Fibroblast of mammary gland (primary cell): ENCODE measurements around the gene SLC6A7.

Experiments
- DNase-seq: peaks from one replicate; pipeline ENCODE4 v3.0.0-alpha.2; 2010; ENCODE audit warnings: low read depth
- H3K4me3 ChIP-seq: 2 replicates; pipeline ENCODE4 v1.5.1; 2011; ENCODE audit warnings: low read depth, mild to moderate bottlenecking, low read length, moderate library complexity; ENCODE audit not compliant: control insufficient read depth
- CTCF ChIP-seq: conservative IDR thresholded peaks from 2 replicates; pipeline ENCODE4 v1.5.1; 2011; ENCODE audit warnings: low read depth, low read length, inconsistent platforms; ENCODE audit not compliant: control insufficient read depth, insufficient read depth

The SLC6A7 gene

DNA sequence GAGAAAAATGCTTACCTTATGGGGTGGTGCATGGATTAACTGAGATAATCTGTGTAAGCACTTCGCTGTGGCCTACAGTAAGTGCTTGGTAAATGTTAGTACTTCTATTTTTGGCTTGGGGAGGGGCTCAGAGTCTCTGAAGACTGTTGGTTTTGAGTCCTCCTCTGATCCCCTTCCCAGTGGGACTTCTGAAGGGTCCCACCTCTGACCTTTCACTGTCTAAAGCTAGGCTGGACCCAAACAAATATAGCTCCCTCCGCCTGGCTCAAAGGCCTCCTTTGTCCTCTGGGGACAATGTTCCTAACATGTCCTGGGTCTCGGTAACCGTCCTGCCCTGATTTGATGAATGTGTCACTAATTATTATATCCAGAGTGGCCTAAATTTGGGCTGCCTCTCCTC is 64.9 kb downstream of the SLC6A7 start:
- no peak for DNase-seq
- no peak overlapping the region for H3K4me3 ChIP-seq
- TF ChIP-seq CTCF, result no peak

DNA sequence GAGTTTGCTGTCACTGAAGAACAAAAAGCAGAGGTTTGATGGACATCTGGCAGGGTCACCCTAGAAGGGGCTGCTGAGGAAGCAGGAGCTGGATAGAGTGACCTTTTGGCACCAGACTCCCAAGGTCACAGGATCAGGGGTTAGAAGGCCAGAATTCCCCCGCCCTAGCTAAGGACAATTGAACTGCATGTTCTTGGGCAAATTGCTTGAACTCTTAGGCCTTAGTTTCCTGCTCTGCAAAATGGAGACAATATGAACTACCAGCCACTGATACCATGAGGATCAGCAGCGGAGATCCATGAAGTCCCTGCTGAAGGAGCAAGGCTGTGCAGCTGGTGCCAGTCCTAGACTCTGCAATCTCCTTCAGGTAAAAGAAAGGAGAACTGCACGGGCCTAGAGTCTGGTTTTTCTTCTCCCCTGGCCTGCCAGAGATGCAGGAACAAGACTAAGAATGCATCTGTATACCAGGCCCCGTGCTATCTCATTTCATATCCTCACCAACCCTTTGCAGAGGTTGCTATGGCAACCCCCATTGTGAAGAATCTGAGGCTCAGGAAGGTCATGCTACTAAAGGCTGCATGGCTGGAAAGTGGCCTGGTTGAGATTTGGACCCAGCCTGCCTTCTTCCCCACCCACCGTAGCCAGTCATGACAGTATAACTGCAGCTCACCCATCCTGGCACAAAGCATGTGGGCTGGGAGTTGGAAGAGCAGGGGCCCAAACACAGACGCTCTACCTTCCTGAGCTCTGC is 66.0 kb downstream of the SLC6A7 start:
- DNase-seq, result no peak
- no peak for TF ChIP-seq CTCF
- no peak overlapping the region for H3K4me3 ChIP-seq

DNA sequence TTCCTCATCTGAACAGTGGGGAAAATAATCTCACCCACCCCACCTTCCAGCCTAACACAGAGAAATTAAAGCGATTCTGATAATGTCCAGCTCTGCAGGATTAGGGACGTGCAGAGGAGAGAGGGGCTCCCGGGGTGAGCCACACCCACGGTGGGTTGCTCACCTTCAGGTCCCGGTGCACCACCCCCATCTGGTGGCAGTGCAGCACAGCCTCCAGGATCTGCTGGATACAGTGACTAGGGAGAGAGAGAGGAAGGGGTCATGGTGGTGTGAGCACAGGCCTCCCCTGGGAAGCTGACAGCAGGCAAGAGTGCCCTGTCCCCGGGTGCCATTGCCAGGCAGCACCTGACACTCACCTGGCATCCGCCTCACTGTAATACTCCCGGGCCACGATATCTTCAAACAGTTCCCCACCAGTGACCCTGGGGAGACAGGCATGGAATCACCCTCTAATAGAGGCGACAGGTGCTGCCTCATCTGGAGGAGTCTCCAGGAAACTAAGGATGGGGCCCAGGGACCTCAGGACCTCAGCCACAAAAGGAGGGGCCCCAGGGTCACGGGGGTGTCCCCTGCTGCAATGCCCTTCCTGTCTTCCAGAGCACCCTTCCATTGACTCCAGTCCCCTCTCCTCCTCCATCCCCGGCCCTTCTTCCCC is 66.7 kb downstream of the SLC6A7 start:
- H3K4me3 ChIP-seq, result no peak overlapping the region
- no peak for TF ChIP-seq CTCF
- no peak for DNase-seq

DNA sequence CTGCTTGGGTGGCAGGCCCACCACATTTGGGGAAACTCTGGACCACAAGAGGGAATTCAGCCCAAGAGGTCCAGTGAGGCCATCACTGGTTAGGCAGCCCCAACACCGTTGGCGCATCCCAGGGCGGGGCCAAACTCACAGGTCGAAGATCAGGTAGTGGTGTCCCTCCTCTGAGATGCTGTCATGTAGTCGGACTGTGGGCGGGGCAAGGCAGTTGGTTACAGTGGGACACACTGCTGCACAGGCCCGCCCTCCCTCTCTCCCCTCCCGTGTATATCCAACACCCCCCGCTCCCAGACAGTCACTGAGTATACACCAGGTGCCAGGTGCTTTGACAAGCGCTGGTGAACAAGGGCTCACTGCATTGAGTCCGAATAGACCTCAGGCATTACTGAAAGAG is 67.6 kb downstream of the SLC6A7 start:
- H3K4me3 ChIP-seq, result no peak overlapping the region
- no peak for TF ChIP-seq CTCF
- no peak for DNase-seq

- no peak overlapping the region for H3K4me3 ChIP-seq
- TF ChIP-seq CTCF, result no peak
- DNase-seq, result no peak
These were observed 68.3 kb downstream of the SLC6A7 start for GRCh38 chr5:150258130-150258529.
